WERI-Rb-1 (cell line): ENCODE results near the gene AFF2.
A peak's percentile ranks its signal among the peaks of the same experiment; 100 is the strongest.

Experiments used
- DNase-seq: peaks from one replicate; pipeline ENCODE4 v3.0.0-alpha.2; 2020
- H3K27ac ChIP-seq: fragments of 250-450 bp; sonication (Bioruptor Pico); 2 replicates; pipeline ENCODE4 v1.5.1; 2020; ENCODE audit warnings: mild to moderate bottlenecking, moderate library complexity
- H3K27me3 ChIP-seq: fragments of 250-450 bp; sonication (Bioruptor Pico); 2 replicates; pipeline ENCODE4 v1.5.1; 2021; ENCODE audit warnings: mild to moderate bottlenecking, low read depth, moderate library complexity; ENCODE audit not compliant: insufficient read depth, severe bottlenecking
- H3K36me3 ChIP-seq: fragments of 250-450 bp; sonication (Bioruptor Pico); 2 replicates; pipeline ENCODE4 v1.5.1; 2020; ENCODE audit warnings: mild to moderate bottlenecking, moderate library complexity
- H3K4me3 ChIP-seq: 2 replicates; pipeline ENCODE4 v1.5.1; 2011; ENCODE audit warnings: low read depth, mild to moderate bottlenecking, control low read depth, low read length
- H3K9me3 ChIP-seq: fragments of 250-450 bp; sonication (Bioruptor Pico); 2 replicates; pipeline ENCODE4 v1.5.1; 2021; ENCODE audit warnings: mild to moderate bottlenecking, moderate library complexity; ENCODE audit not compliant: severe bottlenecking
- CTCF ChIP-seq: IDR thresholded peaks from 2 replicates; pipeline ENCODE4 v1.5.1; 2011; ENCODE audit warnings: low read depth, mild to moderate bottlenecking, control low read depth, inconsistent platforms, low read length

Gene AFF2

GRCh38 chrX:148474030-148474429 lies 26.4 kb upstream of the AFF2 start:
- H3K4me3 ChIP-seq, result no peak overlapping the region
- TF ChIP-seq CTCF, result no peak
- H3K27ac ChIP-seq, result no peak overlapping the region
- no peaks in the 10 kb centered on the region for H3K27me3 ChIP-seq
- no peaks in the 10 kb centered on the region for H3K36me3 ChIP-seq
- DNase-seq, result no peak
- no peaks in the 10 kb centered on the region for H3K9me3 ChIP-seq

- Histone ChIP-seq H3K9me3 (no peaks in the 10 kb centered on the region), H3K4me3 (no peak overlapping the region), H3K36me3 (no peaks in the 10 kb centered on the region), H3K27ac (no peak overlapping the region), H3K27me3 (no peaks in the 10 kb centered on the region)
- no peak for DNase-seq
- no peak for TF ChIP-seq CTCF
These were observed 8.4 kb upstream of the AFF2 start for GRCh38 chrX:148492057-148492456.

GRCh38 chrX:148495176-148495575 lies 5.2 kb upstream of the AFF2 start:
- DNase-seq, result no peak
- H3K27me3 ChIP-seq, result no peaks in the 10 kb centered on the region
- H3K27ac ChIP-seq, result no peak overlapping the region
- H3K4me3 ChIP-seq, result no peak overlapping the region
- no peaks in the 10 kb centered on the region for H3K36me3 ChIP-seq
- H3K9me3 ChIP-seq, result no peaks in the 10 kb centered on the region
- TF ChIP-seq CTCF, result no peak

DNA sequence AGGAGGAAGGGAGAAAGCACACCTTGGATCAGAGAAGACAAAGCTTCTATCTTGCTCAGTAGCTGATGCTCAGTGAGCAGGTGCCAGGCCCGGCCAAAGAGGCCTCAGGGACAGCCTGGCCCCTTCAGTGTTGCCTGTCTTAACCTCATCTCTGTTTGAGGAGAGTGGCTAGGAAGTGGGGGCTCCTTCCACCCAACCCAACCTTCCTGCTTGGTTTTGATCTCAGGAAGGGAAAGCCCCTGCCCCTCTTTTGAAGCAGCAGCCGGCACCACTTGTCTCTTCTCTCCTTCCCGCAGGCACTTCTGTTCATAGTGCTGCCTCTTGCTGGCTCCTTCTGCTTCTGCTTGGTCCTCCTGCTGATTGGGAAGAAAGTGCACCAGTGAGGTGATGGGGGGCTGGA lies 2.4 kb upstream of the AFF2 start:
- Histone ChIP-seq H3K27ac (no peak overlapping the region), H3K27me3 (no peaks in the 10 kb centered on the region), H3K9me3 (no peaks in the 10 kb centered on the region), H3K36me3 (no peaks in the 10 kb centered on the region), H3K4me3 (no peak overlapping the region)
- DNase-seq, result no peak
- no peak for TF ChIP-seq CTCF

- Histone ChIP-seq H3K27me3 (no peaks in the 10 kb centered on the region), H3K9me3 (no peaks in the 10 kb centered on the region), H3K36me3 (no peaks in the 10 kb centered on the region), H3K4me3 (no peak overlapping the region), H3K27ac (no peak overlapping the region)
- DNase-seq, result no peak
- TF ChIP-seq CTCF, result no peak
These were observed 587 bp upstream of the AFF2 start for GRCh38 chrX:148499638-148500422.

- Histone ChIP-seq H3K9me3 (no peaks in the 10 kb centered on the region), H3K27me3 (no peaks in the 10 kb centered on the region), H3K4me3 (peak overlapping the region; percentile 68), H3K27ac (no peak overlapping the region; the same call in 1 of the 2 replicates), H3K36me3 (no peaks in the 10 kb centered on the region)
- no peak for TF ChIP-seq CTCF
- DNase-seq, result peak; percentile 22
These were observed 1.1 kb downstream of the AFF2 start for GRCh38 chrX:148501386-148502066.
